ENCODE measurements around the gene CLIC3.

The CLIC3 gene

DNA sequence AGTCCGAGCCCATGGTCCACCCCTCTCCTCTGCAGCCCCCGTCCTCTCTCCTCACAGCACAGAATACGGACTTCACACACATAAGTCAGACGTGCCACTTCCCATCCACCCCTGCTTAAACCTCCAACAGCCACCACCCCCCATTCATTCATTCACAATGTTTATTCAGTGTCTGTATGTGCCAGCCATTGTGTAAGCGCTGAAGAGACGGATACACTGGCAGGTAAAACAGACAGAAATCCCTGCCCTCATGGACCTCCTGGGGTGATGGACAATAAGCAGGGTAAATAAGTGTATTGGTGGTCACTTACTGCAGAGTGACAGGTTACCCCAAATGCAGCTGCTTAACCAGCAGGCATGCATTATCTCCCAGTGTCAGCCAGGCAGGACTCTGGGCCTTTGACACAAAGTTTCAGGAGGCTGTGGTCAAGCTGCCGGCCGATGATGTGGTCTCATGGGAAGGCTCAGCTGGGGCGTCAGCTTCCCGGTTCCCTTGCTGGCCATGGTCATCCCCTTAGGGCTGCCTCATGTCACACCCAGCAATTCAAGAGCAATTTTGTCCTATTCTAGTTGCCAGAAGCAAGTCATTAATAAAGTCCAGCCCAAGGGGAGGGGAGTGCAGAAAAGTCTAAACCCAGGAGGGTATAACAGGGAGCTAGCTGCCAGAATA lies 6.0 kb downstream of the CLIC3 start (continued):
- TF ChIP-seq CREB5 (CRISPR knock-in tag; IDR thresholded peaks at IDR 0.05; ENCODE audit: low read depth): no peak
- TF ChIP-seq ZFP3 (CRISPR knock-in tag; IDR thresholded peaks at IDR 0.05): no peak
- TF ChIP-seq ESRRG (CRISPR knock-in tag; IDR thresholded peaks at IDR 0.05): no peak
- no peak for TF ChIP-seq ISL1 (CRISPR knock-in tag; IDR thresholded peaks at IDR 0.05)
- no peak for TF ChIP-seq ZNF565 (CRISPR knock-in tag; conservative IDR thresholded peaks at IDR 0.05; ENCODE audit: low read depth)
- TF ChIP-seq ZC3H10 (CRISPR knock-in tag; IDR thresholded peaks at IDR 0.05): no peak

- ATAC-seq: no peak
- TF ChIP-seq, protein P1, sequence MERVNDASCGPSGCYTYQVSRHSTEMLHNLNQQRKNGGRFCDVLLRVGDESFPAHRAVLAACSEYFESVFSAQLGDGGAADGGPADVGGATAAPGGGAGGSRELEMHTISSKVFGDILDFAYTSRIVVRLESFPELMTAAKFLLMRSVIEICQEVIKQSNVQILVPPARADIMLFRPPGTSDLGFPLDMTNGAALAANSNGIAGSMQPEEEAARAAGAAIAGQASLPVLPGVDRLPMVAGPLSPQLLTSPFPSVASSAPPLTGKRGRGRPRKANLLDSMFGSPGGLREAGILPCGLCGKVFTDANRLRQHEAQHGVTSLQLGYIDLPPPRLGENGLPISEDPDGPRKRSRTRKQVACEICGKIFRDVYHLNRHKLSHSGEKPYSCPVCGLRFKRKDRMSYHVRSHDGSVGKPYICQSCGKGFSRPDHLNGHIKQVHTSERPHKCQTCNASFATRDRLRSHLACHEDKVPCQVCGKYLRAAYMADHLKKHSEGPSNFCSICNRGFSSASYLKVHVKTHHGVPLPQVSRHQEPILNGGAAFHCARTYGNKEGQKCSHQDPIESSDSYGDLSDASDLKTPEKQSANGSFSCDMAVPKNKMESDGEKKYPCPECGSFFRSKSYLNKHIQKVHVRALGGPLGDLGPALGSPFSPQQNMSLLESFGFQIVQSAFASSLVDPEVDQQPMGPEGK (CRISPR knock-in tag; IDR thresholded peaks at IDR 0.05; ENCODE audit: borderline replicate concordance): no peak
- TF ChIP-seq BACH2 (CRISPR knock-in tag; IDR thresholded peaks at IDR 0.05; ENCODE audit: borderline replicate concordance) (no peak), ZFP3 (CRISPR knock-in tag; IDR thresholded peaks at IDR 0.05) (no peak), PPARA (CRISPR knock-in tag; IDR thresholded peaks at IDR 0.05; ENCODE audit: borderline replicate concordance) (no peak), RARB (CRISPR knock-in tag; IDR thresholded peaks at IDR 0.05) (no peak), SNAI2 (CRISPR knock-in tag; IDR thresholded peaks at IDR 0.05) (no peak), ZNF8 (CRISPR knock-in tag; IDR thresholded peaks at IDR 0.05) (no peak), GLIS3 (CRISPR knock-in tag; IDR thresholded peaks at IDR 0.05) (no peak), TOX (CRISPR knock-in tag; IDR thresholded peaks at IDR 0.05; ENCODE audit: borderline replicate concordance) (no peak), TSHZ2 (CRISPR knock-in tag; IDR thresholded peaks at IDR 0.05) (no peak), CSRNP3 (CRISPR knock-in tag; IDR thresholded peaks at IDR 0.05) (no peak), OSR1 (CRISPR knock-in tag; IDR thresholded peaks at IDR 0.05) (no peak), ISL1 (CRISPR knock-in tag; IDR thresholded peaks at IDR 0.05) (no peak), ZNF565 (CRISPR knock-in tag; conservative IDR thresholded peaks at IDR 0.05; ENCODE audit: low read depth) (no peak), CSDC2 (CRISPR knock-in tag; IDR thresholded peaks at IDR 0.05) (no peak), ARNTL (CRISPR knock-in tag; IDR thresholded peaks at IDR 0.05; ENCODE audit: borderline replicate concordance, low read depth) (no peak), CREB5 (CRISPR knock-in tag; IDR thresholded peaks at IDR 0.05; ENCODE audit: low read depth) (no peak)
- TF ChIP-seq, protein P2, sequence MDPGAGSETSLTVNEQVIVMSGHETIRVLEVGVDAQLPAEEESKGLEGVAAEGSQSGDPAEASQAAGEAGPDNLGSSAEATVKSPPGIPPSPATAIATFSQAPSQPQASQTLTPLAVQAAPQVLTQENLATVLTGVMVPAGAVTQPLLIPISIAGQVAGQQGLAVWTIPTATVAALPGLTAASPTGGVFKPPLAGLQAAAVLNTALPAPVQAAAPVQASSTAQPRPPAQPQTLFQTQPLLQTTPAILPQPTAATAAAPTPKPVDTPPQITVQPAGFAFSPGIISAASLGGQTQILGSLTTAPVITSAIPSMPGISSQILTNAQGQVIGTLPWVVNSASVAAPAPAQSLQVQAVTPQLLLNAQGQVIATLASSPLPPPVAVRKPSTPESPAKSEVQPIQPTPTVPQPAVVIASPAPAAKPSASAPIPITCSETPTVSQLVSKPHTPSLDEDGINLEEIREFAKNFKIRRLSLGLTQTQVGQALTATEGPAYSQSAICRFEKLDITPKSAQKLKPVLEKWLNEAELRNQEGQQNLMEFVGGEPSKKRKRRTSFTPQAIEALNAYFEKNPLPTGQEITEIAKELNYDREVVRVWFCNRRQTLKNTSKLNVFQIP (CRISPR knock-in tag; IDR thresholded peaks at IDR 0.05; ENCODE audit: borderline replicate concordance, low read depth): no peak
Observed at GRCh38 chr9:136988872-136989271, 7.5 kb downstream of the CLIC3 start.
